CD14-positive monocyte (primary cell): ENCODE measurements around the gene C2. TPM values are rescaled to one million over a fixed set of nuclear protein-coding genes. Genes with fewer than 3 reads are reported as not detected.
"Not testable (repeated sequence)": the region's sequence is repeated elsewhere in the genome, so short reads cannot be mapped to it uniquely, and the experiment has no call there.

Experiments
- DNase-seq, 3 donors: peaks; one replicate each; pipeline ENCODE4 v3.0.0-alpha.2; 2011 to 2022
- H2AFZ ChIP-seq: 2 replicates; pipeline ENCODE4 v1.6.0; 2012; ENCODE audit warnings: mild to moderate bottlenecking, low read depth, low read length, inconsistent platforms; ENCODE audit not compliant: insufficient read depth, poor library complexity, severe bottlenecking
- H3K27ac ChIP-seq, 2 donors: 1 replicate in 1 of 2; 2 replicates in 1 of 2; pipeline ENCODE4 v1.5.1; 2012 to 2013; ENCODE audit warnings: low read length in 2 of 2, control low read depth in 1 of 2, inconsistent platforms in 1 of 2, low read depth in 1 of 2, mild to moderate bottlenecking in 1 of 2
- H3K27me3 ChIP-seq, 2 donors: one replicate each; pipeline versions ENCODE4 v1.6.0 to v1.6.1; 2011 to 2013; ENCODE audit warnings: low read length in 2 of 2; ENCODE audit not compliant: control insufficient read depth in 2 of 2, insufficient read depth in 2 of 2
- H3K36me3 ChIP-seq, 2 donors: replicated peaks in 1 of 2; 1 replicate in 1 of 2; 2 replicates in 1 of 2; pipeline versions ENCODE4 v1.5.1 to v1.6.1; 2012 to 2013; ENCODE audit warnings: low read length in 2 of 2, control low read depth in 1 of 2, inconsistent platforms in 1 of 2, mild to moderate bottlenecking in 1 of 2; ENCODE audit not compliant: insufficient read depth in 2 of 2, control insufficient read depth in 1 of 2
- H3K4me1 ChIP-seq, 2 donors: 1 replicate in 1 of 2; 2 replicates in 1 of 2; pipeline versions ENCODE4 v1.5.1 to v1.6.1; 2012 to 2013; ENCODE audit warnings: low read length in 2 of 2, control low read depth in 1 of 2, inconsistent platforms in 1 of 2, mild to moderate bottlenecking in 1 of 2, moderate library complexity in 1 of 2; ENCODE audit not compliant: insufficient read depth in 2 of 2, control insufficient read depth in 1 of 2
- H3K4me2 ChIP-seq: replicated peaks from 2 replicates; pipeline ENCODE3; 2012; ENCODE audit warnings: low read length, moderate library complexity, mild to moderate bottlenecking; ENCODE audit not compliant: poor library complexity, severe bottlenecking; ENCODE audit errors: extremely low read depth
- H3K4me3 ChIP-seq, 3 experiments: fragments of 200-600 bp in 1 of 3; sonication (generic) in 1 of 3; replicated peaks in 1 of 3; 1 replicate in 2 of 3; 2 replicates in 1 of 3; pipeline ENCODE4 v1.5.1; 2011 to 2013; ENCODE audit warnings: low read length in 3 of 3, mild to moderate bottlenecking in 3 of 3, control low read depth in 2 of 3, low read depth in 2 of 3, inconsistent platforms in 1 of 3, moderate library complexity in 1 of 3
- H3K79me2 ChIP-seq: 2 replicates; pipeline ENCODE4 v1.6.0; 2012; ENCODE audit warnings: mild to moderate bottlenecking, control low read depth, inconsistent platforms, low read length, moderate library complexity; ENCODE audit not compliant: insufficient read depth
- H3K9ac ChIP-seq: 2 replicates; pipeline ENCODE4 v1.6.0; 2017; ENCODE audit warnings: low read length, mild to moderate bottlenecking; ENCODE audit not compliant: insufficient read depth, poor library complexity, severe bottlenecking
- H3K9me3 ChIP-seq, 2 donors: replicated peaks in 1 of 2; 1 replicate in 1 of 2; 2 replicates in 1 of 2; pipeline versions ENCODE4 v1.5.1 to v1.6.1; 2012 to 2013; ENCODE audit warnings: low read length in 2 of 2, control low read depth in 1 of 2; ENCODE audit not compliant: control insufficient read depth in 1 of 2, insufficient read depth in 1 of 2
- H4K20me1 ChIP-seq: 2 replicates; pipeline ENCODE4 v1.6.0; 2012; ENCODE audit warnings: mild to moderate bottlenecking, low read length, control low read depth, moderate library complexity; ENCODE audit not compliant: insufficient read depth
- H3K27ac Mint-ChIP-seq, 7 donors: one replicate each; pipeline ENCODE4 v1.8.0; 2020; ENCODE audit warnings: mild to moderate bottlenecking in 7 of 7, mixed read lengths in 7 of 7, moderate library complexity in 6 of 7, inconsistent platforms in 2 of 7
- H3K27me3 Mint-ChIP-seq, 3 donors: one replicate each; pipeline ENCODE4 v1.8.0; 2021 to 2022; ENCODE audit warnings: low read depth in 3 of 3, mild to moderate bottlenecking in 3 of 3, mixed read lengths in 3 of 3, moderate library complexity in 3 of 3, inconsistent platforms in 1 of 3
- H3K36me3 Mint-ChIP-seq, 2 donors: one replicate each; pipeline ENCODE4 v1.8.0; 2020; ENCODE audit warnings: mixed read lengths in 2 of 2, inconsistent platforms in 1 of 2, mild to moderate bottlenecking in 1 of 2
- H3K4me1 Mint-ChIP-seq: one replicate; pipeline ENCODE4 v1.8.0; 2020; ENCODE audit warnings: mild to moderate bottlenecking, mixed read lengths
- H3K4me3 Mint-ChIP-seq, 2 donors: one replicate each; pipeline ENCODE4 v1.8.0; 2020; ENCODE audit warnings: mild to moderate bottlenecking in 2 of 2, mixed read lengths in 2 of 2, moderate library complexity in 1 of 2
- H3K9me3 Mint-ChIP-seq, 7 donors: one replicate each; pipeline ENCODE4 v1.8.0; 2020 to 2022; ENCODE audit warnings: mixed read lengths in 7 of 7, mild to moderate bottlenecking in 6 of 7, moderate library complexity in 6 of 7, inconsistent platforms in 2 of 7
- WGBS: methylation state at CpG from one replicate; pipeline ENCODE4 v1.1.5; 2013; ENCODE audit warnings: missing lambda C conversion rate; ENCODE audit not compliant: insufficient coverage; 5-methylcytosine and 5-hydroxymethylcytosine counted together
- intact Hi-C, 2 donors: fragments of 100-400 bp; cut with micrococcal nuclease; formaldehyde crosslinking; loops; one replicate each; pipeline versions ENCODE4 v1.15.0 to v1.15.1; 2023
- polyA plus RNA-seq, 3 donors: library from polyadenylated mRNA; depleted of rRNA in 1 of 3; unstranded in 2 of 3; stranded (reverse) in 1 of 3; fragments of 300-500 nt in 2 of 3; fragments of >200 nt in 1 of 3; fragmentation: Illumina TruSeq in 2 of 3; gene quantifications; 1 replicate in 2 of 3; 2 replicates in 1 of 3; pipeline ENCODE4 v1.2.3, GENCODE V29; 2012 to 2021
- TF ChIP-seq, protein P1 (sequence below): fragments of 200-600 bp; IDR thresholded peaks from one replicate; pipeline ENCODE4 v1.8.0; 2022; ENCODE audit warnings: antibody characterized with exemption, mild to moderate bottlenecking

C2 gene
- polyA plus RNA-seq, 3 donors, result 5.4 to 7.2 (median 6.5) TPM

DNA sequence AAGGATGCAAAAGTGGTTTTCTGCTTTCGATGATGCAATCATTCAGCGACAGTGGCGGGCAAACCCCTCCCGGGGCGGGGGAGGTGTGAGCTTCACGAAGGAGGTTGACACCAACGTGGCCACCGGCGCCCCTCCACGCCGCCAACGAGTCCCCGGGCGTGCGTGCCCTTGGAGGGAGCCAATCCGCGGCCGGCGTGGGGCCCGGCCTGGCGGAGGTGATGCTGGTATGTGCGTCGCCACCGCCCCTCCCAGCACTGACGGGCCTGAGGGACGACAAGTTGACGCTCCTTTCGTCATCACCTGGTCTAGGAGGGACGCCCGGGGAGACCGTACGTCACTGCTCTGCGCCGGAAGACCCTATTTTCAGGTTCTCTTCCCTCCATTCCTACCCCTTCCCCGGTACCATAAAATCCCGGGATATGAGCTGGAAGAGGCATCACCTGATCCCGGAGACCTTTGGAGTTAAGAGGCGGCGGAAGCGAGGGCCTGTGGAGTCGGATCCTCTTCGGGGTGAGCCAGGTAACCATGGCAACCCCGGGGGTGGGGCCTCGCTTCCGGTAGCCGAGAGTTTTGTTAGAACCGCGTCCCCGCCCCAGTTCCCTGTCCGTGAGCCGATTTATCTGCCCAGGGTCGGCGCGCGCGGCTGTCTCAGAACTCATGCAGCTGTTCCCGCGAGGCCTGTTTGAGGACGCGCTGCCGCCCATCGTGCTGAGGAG, 44.6 kb downstream of the C2 start, which contains the start of gene DXO:
Gene DXO, minus strand, starts transcription at position 146 of the 716 bp plus-strand sequence. CDS start 463 bp downstream, outside the sequence.
- Histone ChIP-seq H3K4me2 (peak within 1 kb of the TSS; percentile 96), H3K4me3 (peak within 1 kb of the TSS; percentile 75 to 85 (median 80)), H2AFZ (peak within 1 kb of the TSS; percentile 90), H3K79me2 (peaks cover 26% of the 10 kb centered on the region), H3K9ac (peak within 1 kb of the TSS; percentile 91), H3K27me3 (no peaks in the 10 kb centered on the region), H3K4me1 (peaks cover 20 to 26% of the 10 kb centered on the region in 2 donors), H4K20me1 (no peaks in the 10 kb centered on the region), H3K9me3 (no peaks in the 10 kb centered on the region), H3K36me3 (peaks cover 29 to 36% of the 10 kb centered on the region in 2 donors), H3K27ac (peak within 1 kb of the TSS; percentile 88 to 99)
- Mint-ChIP-seq H3K9me3 (peaks cover 0 to 7% (median 0%) of the 10 kb centered on the region in 7 donors), H3K36me3 (peaks cover 34 to 53% of the 10 kb centered on the region in 2 donors), H3K27ac (peak within 1 kb of the TSS; percentile 99 to 100 (median 100)), H3K4me1 (peaks cover 29% of the 10 kb centered on the region), H3K27me3 (peaks cover 0 to 2% (median 0%) of the 10 kb centered on the region in 3 donors), H3K4me3 (peak within 1 kb of the TSS; percentile 92 to 96)
- intact Hi-C loops, result loop anchor here in 1 of 2 donors (1.0 kb wide), 1 partner anchor 13 kb away; the partner anchor contains the start of gene SKIC2
- WGBS, result 0% methylated on average over 58 of the region's 62 CpGs
- TF ChIP-seq, protein P1, sequence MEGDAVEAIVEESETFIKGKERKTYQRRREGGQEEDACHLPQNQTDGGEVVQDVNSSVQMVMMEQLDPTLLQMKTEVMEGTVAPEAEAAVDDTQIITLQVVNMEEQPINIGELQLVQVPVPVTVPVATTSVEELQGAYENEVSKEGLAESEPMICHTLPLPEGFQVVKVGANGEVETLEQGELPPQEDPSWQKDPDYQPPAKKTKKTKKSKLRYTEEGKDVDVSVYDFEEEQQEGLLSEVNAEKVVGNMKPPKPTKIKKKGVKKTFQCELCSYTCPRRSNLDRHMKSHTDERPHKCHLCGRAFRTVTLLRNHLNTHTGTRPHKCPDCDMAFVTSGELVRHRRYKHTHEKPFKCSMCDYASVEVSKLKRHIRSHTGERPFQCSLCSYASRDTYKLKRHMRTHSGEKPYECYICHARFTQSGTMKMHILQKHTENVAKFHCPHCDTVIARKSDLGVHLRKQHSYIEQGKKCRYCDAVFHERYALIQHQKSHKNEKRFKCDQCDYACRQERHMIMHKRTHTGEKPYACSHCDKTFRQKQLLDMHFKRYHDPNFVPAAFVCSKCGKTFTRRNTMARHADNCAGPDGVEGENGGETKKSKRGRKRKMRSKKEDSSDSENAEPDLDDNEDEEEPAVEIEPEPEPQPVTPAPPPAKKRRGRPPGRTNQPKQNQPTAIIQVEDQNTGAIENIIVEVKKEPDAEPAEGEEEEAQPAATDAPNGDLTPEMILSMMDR, result no peak
- peak; percentile 97 to 99 (median 99) for DNase-seq

DNA sequence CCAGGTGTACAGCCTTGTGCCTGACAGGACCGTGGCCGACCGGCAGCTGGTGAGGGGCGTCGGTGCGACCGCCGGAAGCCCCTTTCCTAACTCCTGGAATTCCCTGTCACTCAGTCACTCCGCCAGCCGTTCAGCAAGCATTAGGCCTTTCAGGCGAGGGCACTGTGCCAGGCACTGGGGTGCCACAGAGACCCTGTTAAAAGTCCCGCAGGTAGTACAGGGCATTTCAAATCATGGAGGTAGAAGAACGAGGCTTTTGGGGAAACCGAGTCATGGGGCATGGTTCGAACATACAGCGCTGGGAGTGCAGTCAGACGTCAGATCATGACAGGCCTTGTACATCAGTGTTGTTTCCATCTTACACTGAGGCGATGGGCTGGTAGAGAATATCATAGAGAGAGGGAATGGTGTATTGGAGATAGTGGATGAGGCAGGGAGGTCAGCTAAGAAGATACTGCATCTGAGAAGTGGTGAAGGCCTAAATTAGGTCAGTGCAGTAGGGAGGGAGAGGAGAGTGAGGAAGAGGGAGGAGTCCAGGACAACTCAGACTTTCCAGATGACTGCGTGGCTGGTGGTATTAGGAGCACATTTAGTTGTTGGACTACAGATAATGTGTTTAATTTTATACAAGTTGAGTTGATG, 45.3 kb downstream of the C2 start:
- Histone ChIP-seq H3K27me3 (no peaks in the 10 kb centered on the region), H3K4me2 (peak overlapping the region; percentile 96), H3K9ac (peak overlapping the region; percentile 91), H2AFZ (peak overlapping the region; percentile 90), H3K36me3 (peaks cover 22 to 29% of the 10 kb centered on the region in 2 donors), H4K20me1 (no peaks in the 10 kb centered on the region), H3K79me2 (peaks cover 26% of the 10 kb centered on the region), H3K4me3 (peak overlapping the region; percentile 75 to 85 (median 80)), H3K27ac (peak overlapping the region; percentile 88 to 99), H3K9me3 (no peaks in the 10 kb centered on the region), H3K4me1 (peaks cover 20 to 26% of the 10 kb centered on the region in 2 donors)
- intact Hi-C loops, result loop anchor here in 1 of 2 donors (1.0 kb wide), 1 partner anchor 14 kb away; the partner anchor contains the start of gene SKIC2
- 15% methylated on average over 19 of the region's 19 CpGs for WGBS
- H3K27ac Mint-ChIP-seq, result peak overlapping the region; percentile 99 to 100 (median 100)
- peaks cover 0 to 2% (median 0%) of the 10 kb centered on the region in 3 donors for H3K27me3 Mint-ChIP-seq
- peaks cover 28 to 46% of the 10 kb centered on the region in 2 donors for H3K36me3 Mint-ChIP-seq
- H3K4me1 Mint-ChIP-seq, result peaks cover 29% of the 10 kb centered on the region
- DNase-seq, result peak in 1 of 3 donors; percentile 12
- TF ChIP-seq, protein P1, result no peak
- H3K4me3 Mint-ChIP-seq, result peak overlapping the region; percentile 92 to 96
- peaks cover 0 to 7% (median 0%) of the 10 kb centered on the region in 7 donors for H3K9me3 Mint-ChIP-seq

DNA sequence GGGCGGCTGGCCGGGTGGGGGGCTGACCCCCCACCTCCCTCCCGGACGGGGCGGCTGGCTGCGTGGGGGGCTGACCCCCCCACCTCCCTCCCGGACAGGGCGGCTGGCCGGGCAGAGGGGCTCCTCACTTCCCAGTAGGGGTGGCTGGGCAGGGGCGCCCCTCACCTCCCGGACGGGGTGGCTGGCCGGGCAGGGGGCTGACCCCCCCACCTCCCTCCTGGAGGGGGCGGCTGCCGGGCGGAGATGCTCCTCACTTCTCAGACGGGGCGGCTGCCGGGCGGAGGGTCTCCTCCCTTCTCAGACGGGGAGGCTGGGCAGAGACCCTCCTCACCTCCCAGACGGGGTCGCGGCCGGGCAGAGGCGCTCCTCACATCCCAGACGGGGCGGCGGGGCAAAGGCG, 48.5 kb downstream of the C2 start:
- H3K36me3 ChIP-seq, result peaks cover 11 to 19% of the 10 kb centered on the region in 2 donors
- H3K27ac Mint-ChIP-seq, H3K9me3 Mint-ChIP-seq, H3K27ac ChIP-seq, H2AFZ ChIP-seq, H3K4me2 ChIP-seq, H3K9me3 ChIP-seq, H3K9ac ChIP-seq, H3K4me3 Mint-ChIP-seq, DNase-seq, H4K20me1 ChIP-seq, intact Hi-C loops, H3K27me3 ChIP-seq, H3K4me3 ChIP-seq, H3K27me3 Mint-ChIP-seq: not testable (repeated sequence)
- H3K79me2 ChIP-seq, result peaks cover 17% of the 10 kb centered on the region
- Mint-ChIP-seq H3K4me1 (peaks cover 21% of the 10 kb centered on the region), H3K36me3 (peaks cover 17 to 42% of the 10 kb centered on the region in 2 donors)
- WGBS, result 100% methylated on average over 4 of the region's 30 CpGs
- peaks cover 16 to 18% of the 10 kb centered on the region in 2 donors for H3K4me1 ChIP-seq
